ENCODE results near the gene VIM. TPM values are rescaled to one million over a fixed set of nuclear protein-coding genes. Genes with fewer than 3 reads are reported as not detected.

VIM gene
- total RNA-seq, 2 experiments from 2014 or later: 0.88 to 3.4 TPM

DNA sequence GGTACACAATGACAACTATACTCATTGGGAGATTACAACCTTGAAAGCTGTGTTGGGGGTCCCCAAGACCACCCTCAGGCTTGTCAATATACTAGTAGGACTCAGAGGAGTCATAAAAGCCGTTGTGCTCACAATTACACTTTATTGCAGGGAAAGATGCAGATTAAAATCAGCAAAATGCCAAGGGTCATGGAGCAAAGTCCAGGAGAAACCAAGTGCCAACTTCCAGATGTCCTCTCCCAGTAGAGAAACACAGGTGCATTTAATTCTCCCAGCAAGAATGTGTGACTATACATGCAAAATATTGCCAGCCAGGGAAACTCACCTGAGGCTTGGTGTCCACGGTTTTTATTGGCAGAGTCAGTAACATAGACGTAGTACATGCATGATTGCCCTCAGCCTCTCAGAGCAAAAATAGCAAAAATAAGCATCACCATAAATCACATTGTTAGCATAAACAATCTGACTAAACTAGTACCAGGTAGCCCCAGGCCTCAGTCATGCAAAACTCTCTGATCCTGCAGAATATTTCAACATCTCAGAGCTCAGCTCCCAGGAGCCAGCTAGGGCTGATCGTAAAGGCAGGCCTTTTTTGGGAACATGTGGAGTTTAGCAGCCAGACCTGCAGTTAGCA is 50.7 kb downstream of the VIM start:
- Histone ChIP-seq H3K27ac (ENCODE audit: low read depth, low read length, poor library complexity, severe bottlenecking) (no peak overlapping the region), H3K4me3 (ENCODE audit: low read depth, low read length, poor library complexity, severe bottlenecking) (no peak overlapping the region), H2AFZ (ENCODE audit: low read length) (no peak overlapping the region), H4K20me1 (ENCODE audit: insufficient read depth, low read length) (no peaks in the 10 kb centered on the region), H3K9me2 (ENCODE audit: insufficient read depth, low read length) (0 out of 2 replicates have a peak, but pooled peaks cover 4% of the 10 kb centered on the region), H3K9me3 (ENCODE audit: low read length) (no peaks in the 10 kb centered on the region), H3K4me1 (ENCODE audit: insufficient read depth, low read length, poor library complexity, severe bottlenecking) (no peaks in the 10 kb centered on the region), H3K36me3 (ENCODE audit: insufficient read depth, low read length) (no peaks in the 10 kb centered on the region), H3K79me2 (ENCODE audit: insufficient read depth, low read depth, low read length) (no peaks in the 10 kb centered on the region), H3K4me2 (ENCODE audit: low read length) (no peak overlapping the region)
- intact Hi-C loops (cut with micrococcal nuclease; ENCODE audit: unreplicated experiment): no loop called here
- no peak for DNase-seq (ENCODE audit: low spot score)
- no TSS peak for BruUV-seq (replicated peaks)
- ChIA-PET POLR2A (no interaction called here), CTCF (ENCODE audit: unreplicated experiment) (no interaction called here)
- no peak for TF ChIP-seq EZH2phosphoT487 (IDR thresholded peaks at IDR 0.05; ENCODE audit: borderline replicate concordance, low read depth, low read length)
- TF ChIP-seq, protein P1, sequence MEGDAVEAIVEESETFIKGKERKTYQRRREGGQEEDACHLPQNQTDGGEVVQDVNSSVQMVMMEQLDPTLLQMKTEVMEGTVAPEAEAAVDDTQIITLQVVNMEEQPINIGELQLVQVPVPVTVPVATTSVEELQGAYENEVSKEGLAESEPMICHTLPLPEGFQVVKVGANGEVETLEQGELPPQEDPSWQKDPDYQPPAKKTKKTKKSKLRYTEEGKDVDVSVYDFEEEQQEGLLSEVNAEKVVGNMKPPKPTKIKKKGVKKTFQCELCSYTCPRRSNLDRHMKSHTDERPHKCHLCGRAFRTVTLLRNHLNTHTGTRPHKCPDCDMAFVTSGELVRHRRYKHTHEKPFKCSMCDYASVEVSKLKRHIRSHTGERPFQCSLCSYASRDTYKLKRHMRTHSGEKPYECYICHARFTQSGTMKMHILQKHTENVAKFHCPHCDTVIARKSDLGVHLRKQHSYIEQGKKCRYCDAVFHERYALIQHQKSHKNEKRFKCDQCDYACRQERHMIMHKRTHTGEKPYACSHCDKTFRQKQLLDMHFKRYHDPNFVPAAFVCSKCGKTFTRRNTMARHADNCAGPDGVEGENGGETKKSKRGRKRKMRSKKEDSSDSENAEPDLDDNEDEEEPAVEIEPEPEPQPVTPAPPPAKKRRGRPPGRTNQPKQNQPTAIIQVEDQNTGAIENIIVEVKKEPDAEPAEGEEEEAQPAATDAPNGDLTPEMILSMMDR (conservative IDR thresholded peaks at IDR 0.05; ENCODE audit: low read length): no peak

DNA sequence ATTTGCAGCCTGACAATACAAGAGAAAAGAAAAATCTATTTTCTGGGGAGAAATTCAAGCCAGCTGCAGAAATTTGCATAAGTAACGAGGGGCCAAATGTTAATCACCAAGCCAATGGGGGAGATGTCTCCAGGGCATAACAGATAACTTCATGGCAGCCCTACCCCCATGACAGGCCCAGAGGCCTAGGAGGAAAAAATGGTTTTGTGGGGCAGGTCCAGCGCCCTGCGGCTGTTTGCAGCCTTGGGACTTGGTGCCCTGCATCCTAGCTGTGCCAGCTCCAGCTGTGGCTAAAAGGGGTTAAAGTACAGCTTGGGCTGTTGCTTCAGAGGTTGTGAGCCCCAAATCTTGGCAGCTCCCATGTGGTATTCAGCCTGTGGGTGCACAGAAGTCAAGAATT is 54.3 kb downstream of the VIM start:
- no peaks in the 10 kb centered on the region for H3K36me3 ChIP-seq (ENCODE audit: insufficient read depth, low read length)
- H3K79me2 ChIP-seq (ENCODE audit: insufficient read depth, low read depth, low read length): no peaks in the 10 kb centered on the region
- H3K4me3 ChIP-seq (ENCODE audit: low read depth, low read length, poor library complexity, severe bottlenecking): no peak overlapping the region
- no peak for DNase-seq (ENCODE audit: low spot score)
- no peaks in the 10 kb centered on the region for H3K9me3 ChIP-seq (ENCODE audit: low read length)
- H3K9me2 ChIP-seq (ENCODE audit: insufficient read depth, low read length): 0 out of 2 replicates have a peak, but pooled peaks cover 4% of the 10 kb centered on the region
- H4K20me1 ChIP-seq (ENCODE audit: insufficient read depth, low read length): no peaks in the 10 kb centered on the region
- ChIA-PET POLR2A (interaction anchor here (0.6 kb wide), 1 partner anchor 35 kb away, joined by 3 read pairs; no protein-coding TSS in a partner anchor), CTCF (ENCODE audit: unreplicated experiment) (no interaction called here)
- no peak overlapping the region for H3K27ac ChIP-seq (ENCODE audit: low read depth, low read length, poor library complexity, severe bottlenecking)
- TF ChIP-seq, protein P1 (conservative IDR thresholded peaks at IDR 0.05; ENCODE audit: low read length): no peak
- TF ChIP-seq EZH2phosphoT487 (IDR thresholded peaks at IDR 0.05; ENCODE audit: borderline replicate concordance, low read depth, low read length): no peak
- no TSS peak for BruUV-seq (replicated peaks)
- intact Hi-C loops (cut with micrococcal nuclease; ENCODE audit: unreplicated experiment): no loop called here
- no peaks in the 10 kb centered on the region for H3K4me1 ChIP-seq (ENCODE audit: insufficient read depth, low read length, poor library complexity, severe bottlenecking)
- H3K4me2 ChIP-seq (ENCODE audit: low read length): no peak overlapping the region
- no peak overlapping the region for H2AFZ ChIP-seq (ENCODE audit: low read length)
